ENCODE results near the gene ACOX1. TPM values are rescaled to one million over a fixed set of nuclear protein-coding genes. Genes with fewer than 3 reads are reported as not detected.

The ACOX1 gene
- total and polyA plus RNA-seq, 2 of the 13 experiments (the other 11 are each of a cell fraction or from before 2014, with no cell fraction given) = 86.4 to 120 TPM

GRCh38 chr17:75913537-75914210, 65.3 kb downstream of the ACOX1 start:
- no peaks in the 10 kb centered on the region for H3K27me3 ChIP-seq (ENCODE audit: control insufficient read depth in 1 of 2, insufficient read depth in 2 of 2, low read length in 2 of 2)
- H3K4me3 ChIP-seq (replicated peaks in 1 of 3; ENCODE audit: insufficient read depth in 1 of 3, low read depth in 2 of 3, low read length in 3 of 3) = no peak overlapping the region
- H3K9me3 ChIP-seq (ENCODE audit: low read length) = no peaks in the 10 kb centered on the region
- in situ Hi-C loops (cut with HindIII; ENCODE audit: extremely low pct_ligation_motif_present, low pct_unique_long_range_greater_than_20kb) (no loop called here), intact Hi-C loops (cut with micrococcal nuclease; ENCODE audit: unreplicated experiment) (no loop called here)
- 94% methylated on average over 26 of the region's 32 CpGs for WGBS (ENCODE audit: low lambda C conversion rate)
- no peak overlapping the region for H2AFZ ChIP-seq (ENCODE audit: low read length)
- no peak overlapping the region for H3K9ac ChIP-seq (ENCODE audit: insufficient read depth, low read depth, low read length)
- H3K79me2 ChIP-seq (ENCODE audit: insufficient read depth, low read length) = no peaks in the 10 kb centered on the region
- no peaks in the 10 kb centered on the region for H4K20me1 ChIP-seq (ENCODE audit: insufficient read depth, low read length)
- no peak for TF ChIP-seq THRA (CRISPR knock-in tag; IDR thresholded peaks at IDR 0.05; ENCODE audit: borderline replicate concordance)
- TF ChIP-seq RBM22 (optimal IDR thresholded peaks at IDR 0.05; ENCODE audit: low read length) = no peak
- TF ChIP-seq NR2F1 (CRISPR knock-in tag; IDR thresholded peaks at IDR 0.05) = no peak
- no peak for TF ChIP-seq BRD4 (CRISPR knock-in tag; IDR thresholded peaks at IDR 0.05)
- no peak for TF ChIP-seq NFIC (IDR thresholded peaks at IDR 0.05; ENCODE audit: low read length)
- TF ChIP-seq ZNF225 (CRISPR knock-in tag; IDR thresholded peaks at IDR 0.05) = no peak
- TF ChIP-seq MTF2 (CRISPR knock-in tag; IDR thresholded peaks at IDR 0.05; ENCODE audit: borderline replicate concordance) = no peak
- no peak for TF ChIP-seq PLRG1 (conservative IDR thresholded peaks at IDR 0.05)
- no peak for TF ChIP-seq DPF2 (CRISPR knock-in tag; IDR thresholded peaks at IDR 0.05; ENCODE audit: borderline replicate concordance, low read depth)
- no peak for TF ChIP-seq AGO1 (IDR thresholded peaks at IDR 0.05; ENCODE audit: low read depth, low read length, poor library complexity, severe bottlenecking)
- no peak for TF ChIP-seq HDAC2 (CRISPR knock-in tag; IDR thresholded peaks at IDR 0.05)
- TF ChIP-seq TBX3 (IDR thresholded peaks at IDR 0.05; ENCODE audit: borderline replicate concordance) = no peak
- TF ChIP-seq CENPBD1 (CRISPR knock-in tag; IDR thresholded peaks at IDR 0.05; ENCODE audit: borderline replicate concordance, low read depth) = no peak
- TF ChIP-seq CREM (IDR thresholded peaks at IDR 0.05) = no peak
- no peak for TF ChIP-seq CREM (CRISPR knock-in tag; IDR thresholded peaks at IDR 0.05)
- peaks cover 28% of the 10 kb centered on the region for H3K4me1 ChIP-seq (ENCODE audit: insufficient read depth, low read length)
- BruUV-seq (replicated peaks) = no TSS peak
- ATAC-seq = no peak
- no peak overlapping the region for H3K27ac ChIP-seq (ENCODE audit: extremely low read length, insufficient read depth, low read length)
- H3K4me2 ChIP-seq (ENCODE audit: low read depth, low read length) = no peak overlapping the region
- DNase-seq (ENCODE audit: low spot score) = no peak
- no peaks in the 10 kb centered on the region for H3K36me3 ChIP-seq (replicated peaks in 1 of 2; ENCODE audit: control insufficient read depth in 1 of 2, insufficient read depth in 2 of 2, low read length in 2 of 2)
- no peak for FAIRE-seq
- ChIA-PET CTCF (ENCODE audit: low intra/inter-chr PET ratio, low total read pairs) (no interaction called here), POLR2A (interaction anchor here (2.7 kb wide), 1 partner anchor 9 kb away, joined by 12 read pairs; the partner anchor contains the start of gene MRPL38)
